Sigmoid colon (tissue), 7 donors: ENCODE data around the gene MECP2. TPM values are rescaled to one million over a fixed set of nuclear protein-coding genes. Genes with fewer than 3 reads are reported as not detected.

Experiments
- DNase-seq: peaks from one replicate; pipeline ENCODE4 v3.0.0-alpha.2; 2019
- H3K27ac ChIP-seq, 4 donors: fragments of 200-600 bp; sonication (generic); one replicate each; pipeline ENCODE4 v1.5.1; 2016 to 2019; ENCODE audit warnings: mild to moderate bottlenecking in 1 of 4
- H3K27me3 ChIP-seq, 3 donors: fragments of 200-600 bp; sonication (generic); one replicate each; pipeline ENCODE4 v1.5.1; 2019; ENCODE audit warnings: mild to moderate bottlenecking in 1 of 3
- H3K36me3 ChIP-seq, 4 donors: fragments of 200-600 bp; sonication (generic); one replicate each; pipeline ENCODE4 v1.5.1; 2016 to 2019
- H3K4me1 ChIP-seq, 4 donors: fragments of 200-600 bp; sonication (generic); one replicate each; pipeline ENCODE4 v1.5.1; 2017 to 2019
- H3K4me3 ChIP-seq, 4 donors: fragments of 200-600 bp; sonication (generic); one replicate each; pipeline ENCODE4 v1.5.1; 2017 to 2019; ENCODE audit warnings: mild to moderate bottlenecking in 2 of 4, moderate library complexity in 1 of 4
- H3K9me3 ChIP-seq, 4 donors: fragments of 200-600 bp in 3 of 4; sonication (generic) in 3 of 4; one replicate each; pipeline versions ENCODE4 v1.5.1 to v1.6.1; 2013 to 2019
- EP300 ChIP-seq, 4 donors: sonication (generic); formaldehyde crosslinking; IDR thresholded peaks; one replicate each; pipeline ENCODE4 v1.6.1; 2017; ENCODE audit warnings: antibody characterized with exemption in 4 of 4
- POLR2A ChIP-seq, 2 donors: fragments of 450-650 bp; IDR thresholded peaks; one replicate each; pipeline ENCODE4 v1.6.1; 2016; ENCODE audit warnings: antibody characterized with exemption in 2 of 2, mild to moderate bottlenecking in 2 of 2, moderate library complexity in 2 of 2
- POLR2AphosphoS5 ChIP-seq, 4 donors: sonication (generic); formaldehyde crosslinking; IDR thresholded peaks; one replicate each; pipeline ENCODE4 v1.6.1; 2017; ENCODE audit warnings: antibody characterized with exemption in 4 of 4
- WGBS, 2 donors: extraction: QIAGEN DNeasy Blood & Tissue Kit; methylation state at CpG; one replicate each; pipeline ENCODE4 v1.1.7; 2013; 5-methylcytosine and 5-hydroxymethylcytosine counted together
- intact Hi-C: fragments of 100-400 bp; cut with DNase I; formaldehyde crosslinking; loops from one replicate; pipeline ENCODE4 v1.15.1; 2023
- polyA plus RNA-seq, 3 donors: library from polyadenylated mRNA; stranded (reverse); fragments of 200-250 nt; gene quantifications; one replicate each; pipeline ENCODE4 v1.2.3, GENCODE V29; 2013
- total RNA-seq, 4 donors: library from RNA; depleted of rRNA; stranded (reverse); fragments of >200 nt; gene quantifications; one replicate each; pipeline ENCODE4 v1.1.0, GENCODE V29; 2016
- TF ChIP-seq, protein P1 (sequence below), 4 experiments: fragments of 450-650 bp in 3 of 4; fragments of 200-600 bp in 1 of 4; IDR thresholded peaks; one replicate each; pipeline ENCODE4 v1.5.1; 2016 to 2019; ENCODE audit warnings: antibody characterized with exemption in 4 of 4, mild to moderate bottlenecking in 3 of 4, moderate library complexity in 2 of 4
- donor health status: healthy with polysubstance abuse.
- donor health status: Bipolar disorder and iron deficiency.
- donor health status: healthy.

MECP2 gene
- total and polyA plus RNA-seq, 7 donors = 14.4 to 57.9 (median 43.9) TPM

DNA sequence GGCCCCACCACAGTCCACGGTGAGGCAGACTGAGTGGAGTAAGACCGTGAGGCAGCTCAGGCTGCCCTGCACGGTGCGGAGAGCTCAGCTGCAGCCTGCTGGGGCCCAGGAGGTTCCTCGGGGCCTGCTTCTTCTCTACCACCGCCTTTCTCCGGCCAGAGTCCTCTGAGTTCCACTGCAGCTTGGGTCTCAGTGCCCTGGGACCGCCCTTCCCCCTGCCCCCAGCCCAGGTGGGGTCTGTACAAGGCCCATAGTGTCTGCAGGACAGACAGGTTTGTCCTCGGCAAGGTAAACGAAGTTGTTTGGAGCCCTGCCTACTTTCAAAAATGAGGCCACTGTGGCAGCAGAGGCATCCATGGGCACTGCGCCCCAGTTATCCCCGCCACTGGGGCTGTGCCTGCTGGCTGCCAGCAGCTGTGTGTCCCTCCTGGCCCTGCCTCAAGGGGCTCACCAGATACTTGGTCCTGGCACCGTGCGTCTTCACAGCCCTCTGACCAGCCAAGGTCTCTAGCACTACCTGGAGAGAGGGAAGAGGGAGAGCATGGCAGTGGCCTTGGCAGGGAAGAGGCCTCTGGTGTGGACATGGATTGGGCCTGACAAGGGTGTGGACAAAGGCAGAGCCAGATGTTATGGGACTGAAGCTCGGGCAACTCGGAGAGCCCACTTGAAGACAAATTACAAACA is 81.8 kb downstream of the MECP2 start:
- intact Hi-C loops = no loop called here
- DNase-seq = no peak
- H3K27me3 ChIP-seq = peaks cover 0 to 2% (median 0%) of the 10 kb centered on the region in 3 donors
- no peak overlapping the region for H3K4me3 ChIP-seq
- TF ChIP-seq EP300 (IDR thresholded peaks at IDR 0.05) = no peak
- no peak for TF ChIP-seq POLR2AphosphoS5 (IDR thresholded peaks at IDR 0.05)
- TF ChIP-seq, protein P1, sequence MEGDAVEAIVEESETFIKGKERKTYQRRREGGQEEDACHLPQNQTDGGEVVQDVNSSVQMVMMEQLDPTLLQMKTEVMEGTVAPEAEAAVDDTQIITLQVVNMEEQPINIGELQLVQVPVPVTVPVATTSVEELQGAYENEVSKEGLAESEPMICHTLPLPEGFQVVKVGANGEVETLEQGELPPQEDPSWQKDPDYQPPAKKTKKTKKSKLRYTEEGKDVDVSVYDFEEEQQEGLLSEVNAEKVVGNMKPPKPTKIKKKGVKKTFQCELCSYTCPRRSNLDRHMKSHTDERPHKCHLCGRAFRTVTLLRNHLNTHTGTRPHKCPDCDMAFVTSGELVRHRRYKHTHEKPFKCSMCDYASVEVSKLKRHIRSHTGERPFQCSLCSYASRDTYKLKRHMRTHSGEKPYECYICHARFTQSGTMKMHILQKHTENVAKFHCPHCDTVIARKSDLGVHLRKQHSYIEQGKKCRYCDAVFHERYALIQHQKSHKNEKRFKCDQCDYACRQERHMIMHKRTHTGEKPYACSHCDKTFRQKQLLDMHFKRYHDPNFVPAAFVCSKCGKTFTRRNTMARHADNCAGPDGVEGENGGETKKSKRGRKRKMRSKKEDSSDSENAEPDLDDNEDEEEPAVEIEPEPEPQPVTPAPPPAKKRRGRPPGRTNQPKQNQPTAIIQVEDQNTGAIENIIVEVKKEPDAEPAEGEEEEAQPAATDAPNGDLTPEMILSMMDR (IDR thresholded peaks at IDR 0.05) = no peak
- TF ChIP-seq POLR2A (IDR thresholded peaks at IDR 0.05) = no peak
- peaks cover 0 to 24% (median 14%) of the 10 kb centered on the region in 4 donors for H3K4me1 ChIP-seq
- no peaks in the 10 kb centered on the region for H3K9me3 ChIP-seq
- no peak overlapping the region for H3K27ac ChIP-seq
- peaks cover 0 to 16% (median 0%) of the 10 kb centered on the region in 4 donors for H3K36me3 ChIP-seq
- WGBS, 2 donors = 85 to 88% methylated on average over 16 of the region's 16 CpGs

DNA sequence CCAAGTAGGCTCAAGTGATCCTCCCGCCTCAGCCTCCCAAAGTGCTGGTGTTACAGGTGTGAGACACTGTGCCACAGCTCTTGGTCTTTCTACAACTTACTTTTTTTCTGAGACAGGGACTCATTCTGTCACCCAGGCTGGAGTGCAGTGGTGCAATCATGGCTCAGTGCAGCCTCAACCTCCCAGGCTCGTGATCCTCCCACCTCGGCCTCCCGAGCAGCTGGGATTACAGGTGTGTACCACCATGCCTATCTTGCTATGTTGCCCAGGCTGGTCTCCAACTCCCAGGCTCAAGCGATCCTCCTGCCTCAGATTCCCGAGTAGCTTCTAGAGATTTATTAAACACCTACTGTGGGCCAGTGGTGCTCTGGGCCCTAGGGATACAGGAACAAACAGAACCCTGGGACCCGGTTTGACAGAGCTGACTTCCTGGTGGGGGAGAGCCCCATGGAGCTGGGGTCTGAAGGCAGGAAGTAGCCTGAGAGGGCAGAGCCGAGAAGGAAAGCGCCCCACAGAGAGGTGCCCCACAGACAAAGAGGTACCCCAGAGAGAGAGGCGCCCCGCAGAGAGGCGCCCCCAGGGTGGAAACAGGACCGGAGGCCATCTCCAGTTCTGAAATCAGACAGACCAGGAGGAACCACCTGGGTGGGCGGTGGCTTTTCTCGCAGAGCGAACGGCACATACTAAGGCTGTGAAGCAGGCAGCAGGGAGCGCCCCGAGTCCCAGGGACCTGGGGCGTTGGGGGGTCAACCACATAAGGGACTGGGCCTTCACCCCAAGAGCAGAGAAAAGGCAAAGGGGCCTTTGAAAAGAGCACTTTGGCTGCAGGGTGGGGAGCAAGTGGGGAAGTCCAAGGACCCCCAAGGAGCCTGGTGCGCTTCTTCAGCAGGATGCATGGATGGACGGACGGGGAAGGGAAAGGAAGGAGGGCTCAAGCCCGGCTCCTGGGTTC is 82.8 kb downstream of the MECP2 start:
- no peak for DNase-seq
- Histone ChIP-seq H3K27me3 (peaks cover 0 to 2% (median 0%) of the 10 kb centered on the region in 3 donors), H3K27ac (no peak overlapping the region), H3K4me1 (peaks cover 0 to 18% (median 11%) of the 10 kb centered on the region in 4 donors), H3K9me3 (no peaks in the 10 kb centered on the region), H3K4me3 (no peak overlapping the region), H3K36me3 (peaks cover 0 to 16% (median 0%) of the 10 kb centered on the region in 4 donors)
- intact Hi-C loops = loop anchor here (5.0 kb wide), 1 partner anchor 83 kb away; the partner anchor contains the start of gene MECP2
- TF ChIP-seq POLR2A (IDR thresholded peaks at IDR 0.05) = no peak
- 84 to 87% methylated on average over 24 of the region's 24 CpGs for WGBS, 2 donors

DNA sequence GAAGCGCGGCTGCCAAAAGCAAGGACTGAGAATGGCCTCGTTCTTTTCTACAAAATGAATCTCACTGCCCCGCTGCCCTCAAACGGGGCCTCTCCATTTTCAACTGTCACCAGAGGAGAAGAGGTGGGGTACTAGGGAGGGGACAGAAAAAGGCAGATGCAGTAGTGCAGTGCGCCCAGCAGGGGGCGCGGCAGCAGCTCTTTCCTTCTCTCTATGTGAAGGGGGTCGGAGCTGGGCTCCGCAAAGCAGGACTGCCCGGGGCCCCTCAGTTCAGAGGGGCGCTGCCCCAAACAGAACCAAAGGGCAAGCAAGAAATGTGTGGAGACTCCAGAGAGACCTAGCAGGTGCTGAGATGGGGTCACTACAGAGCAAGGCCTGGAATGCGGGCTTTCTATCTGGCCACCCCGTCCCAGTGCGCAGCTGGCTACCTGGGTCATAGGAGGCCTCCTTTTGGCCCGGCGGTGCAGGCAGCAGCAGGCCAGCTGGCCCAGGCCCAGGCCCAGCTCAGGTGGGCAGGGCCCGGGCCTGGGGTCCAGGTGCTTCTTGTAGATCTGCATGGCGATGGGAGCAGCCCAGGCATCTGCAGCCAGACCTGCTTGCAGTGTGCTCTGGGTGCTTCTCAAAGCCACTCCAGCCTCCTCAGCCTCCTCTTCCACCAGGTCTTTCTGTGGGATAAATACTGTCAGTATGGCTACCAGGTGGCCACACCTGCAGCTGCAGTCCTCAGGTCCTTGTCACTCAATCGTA is 83.7 kb downstream of the MECP2 start:
- Histone ChIP-seq H3K4me1 (peaks cover 0 to 15% (median 8%) of the 10 kb centered on the region in 4 donors), H3K36me3 (peaks cover 0 to 16% (median 0%) of the 10 kb centered on the region in 4 donors), H3K27me3 (peaks cover 0 to 2% (median 0%) of the 10 kb centered on the region in 3 donors), H3K9me3 (no peaks in the 10 kb centered on the region), H3K27ac (peak overlapping the region in 1 of 4 donors; percentile 0), H3K4me3 (no peak overlapping the region)
- no peak for TF ChIP-seq EP300 (IDR thresholded peaks at IDR 0.05)
- TF ChIP-seq, protein P1 (IDR thresholded peaks at IDR 0.05) = peak; percentile 60 to 86 (median 76)
- WGBS, 2 donors = 39 to 43% methylated on average over 20 of the region's 20 CpGs
- DNase-seq = no peak
- intact Hi-C loops = loop anchor here (2.0 to 5.0 kb wide), 2 partner anchors 37 to 84 kb away; partner anchors contain the start of gene MECP2

DNA sequence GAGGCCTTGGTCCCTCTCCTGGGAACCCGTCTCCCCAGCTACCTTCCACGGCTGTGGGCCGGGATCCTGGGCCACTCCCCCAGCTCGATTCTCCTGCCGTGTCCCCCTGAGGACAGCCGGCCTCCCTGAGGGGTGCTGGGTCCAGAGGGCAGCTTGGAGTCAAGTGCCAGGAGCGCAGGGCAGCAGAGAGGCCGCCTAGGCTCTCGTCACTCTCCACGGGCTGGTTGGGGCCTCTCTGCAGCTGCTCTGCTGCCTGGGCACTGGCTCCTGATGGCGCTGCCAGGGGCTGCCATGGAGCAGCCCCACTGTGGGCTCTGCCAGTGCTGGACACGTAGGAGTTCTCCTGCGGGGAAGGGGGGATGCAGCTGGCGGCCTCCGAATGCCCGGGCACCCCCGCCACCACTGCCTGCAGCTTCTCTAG is 84.5 kb downstream of the MECP2 start:
- no peak overlapping the region for H3K4me3 ChIP-seq
- TF ChIP-seq, protein P1 (IDR thresholded peaks at IDR 0.05) = no peak
- TF ChIP-seq EP300 (IDR thresholded peaks at IDR 0.05) (no peak), POLR2A (IDR thresholded peaks at IDR 0.05) (no peak), POLR2AphosphoS5 (IDR thresholded peaks at IDR 0.05) (no peak)
- 39 to 70% methylated on average over 17 of the region's 17 CpGs for WGBS, 2 donors
- H3K27me3 ChIP-seq = peaks cover 0 to 2% (median 0%) of the 10 kb centered on the region in 3 donors
- no peak for DNase-seq
- intact Hi-C loops = loop anchor here (2.0 to 5.0 kb wide), 2 partner anchors 38 to 84 kb away; partner anchors contain the start of gene MECP2
- peaks cover 0 to 16% (median 0%) of the 10 kb centered on the region in 4 donors for H3K36me3 ChIP-seq
- H3K9me3 ChIP-seq = no peaks in the 10 kb centered on the region
- H3K4me1 ChIP-seq = peaks cover 0 to 7% (median 3%) of the 10 kb centered on the region in 4 donors
- H3K27ac ChIP-seq = peak overlapping the region in 3 of 4 donors; percentile 0 to 44 (median 10)
